Measurements from ENCODE around the gene LDLRAD3. TPM values are rescaled to one million over a fixed set of nuclear protein-coding genes. Genes with fewer than 3 reads are reported as not detected.
"Not testable (repeated sequence)": the region's sequence is repeated elsewhere in the genome, so short reads cannot be mapped to it uniquely, and the experiment has no call there.

The LDLRAD3 gene
- polyA plus RNA-seq, 1 donor, result 26.6 TPM

DNA sequence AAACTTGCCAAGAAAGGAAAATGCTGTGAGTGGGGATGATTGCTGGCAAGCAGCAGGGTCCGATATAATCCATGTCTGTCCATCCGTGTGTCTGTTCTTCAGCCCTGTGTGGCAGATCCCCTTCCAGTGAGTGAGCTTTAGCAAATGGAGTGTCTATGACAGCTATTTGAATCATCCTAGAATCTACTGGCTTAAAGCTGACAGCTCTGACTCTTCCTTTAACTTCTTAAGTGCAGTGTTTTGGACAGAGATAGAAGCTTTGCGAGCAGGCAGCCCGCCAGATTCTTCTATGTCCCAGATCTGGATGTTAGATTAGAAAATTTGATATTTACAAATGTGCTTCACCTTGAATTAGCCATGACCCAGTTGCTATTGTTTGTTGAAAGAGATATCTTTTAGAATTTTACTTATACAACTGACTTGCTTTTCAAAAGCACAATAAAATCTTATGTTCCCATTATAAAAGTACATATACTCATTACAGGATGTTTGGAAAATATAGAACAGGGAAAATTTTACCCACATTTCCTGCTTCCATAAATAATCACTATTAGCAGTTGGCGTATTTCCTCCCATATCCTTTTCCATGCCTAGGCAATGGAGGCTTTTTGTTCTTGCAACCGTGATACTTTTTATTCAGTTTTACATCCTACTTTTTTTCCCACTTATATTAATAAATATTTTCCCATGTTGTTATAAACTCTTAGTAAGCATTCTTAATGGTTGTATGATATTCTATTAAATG, 220.8 kb downstream of the LDLRAD3 start:
- no peak for DNase-seq

DNA sequence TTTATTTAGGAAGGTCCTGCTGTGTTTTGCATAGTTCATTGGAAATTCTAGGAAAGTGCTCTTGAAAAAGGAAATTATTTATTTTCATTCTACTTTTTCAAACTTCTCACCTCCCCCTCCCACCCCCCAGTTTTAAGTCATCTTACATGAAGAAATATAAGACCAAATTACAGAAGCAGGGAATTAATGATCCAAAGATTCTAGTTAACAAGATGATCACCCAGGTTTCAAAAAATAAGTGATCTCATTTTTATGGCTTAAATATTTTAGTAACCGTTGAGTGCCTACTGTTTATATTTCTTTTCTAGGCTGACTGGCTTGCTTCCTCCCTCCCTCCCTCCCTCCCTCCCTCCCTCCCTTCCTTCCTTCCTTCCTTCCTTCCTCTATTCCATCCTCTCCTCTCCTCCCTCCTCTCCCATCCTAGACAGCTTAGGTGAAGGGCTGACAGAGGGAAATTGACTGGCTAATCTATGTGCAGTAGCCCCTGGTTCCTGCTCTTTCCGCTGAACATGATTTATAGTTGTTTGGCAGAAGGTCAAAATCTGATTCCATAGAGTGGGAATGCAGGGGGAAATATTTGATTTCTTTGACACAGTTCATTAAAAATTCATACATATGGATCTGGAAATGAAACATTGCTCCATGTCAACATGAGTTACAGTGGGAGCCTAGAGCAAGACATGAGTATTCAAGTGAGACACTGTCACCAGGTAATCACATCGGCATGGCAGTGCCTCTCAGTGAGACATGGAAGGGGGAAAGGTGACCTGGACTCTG, 221.9 kb downstream of the LDLRAD3 start:
- DNase-seq, result no peak

DNA sequence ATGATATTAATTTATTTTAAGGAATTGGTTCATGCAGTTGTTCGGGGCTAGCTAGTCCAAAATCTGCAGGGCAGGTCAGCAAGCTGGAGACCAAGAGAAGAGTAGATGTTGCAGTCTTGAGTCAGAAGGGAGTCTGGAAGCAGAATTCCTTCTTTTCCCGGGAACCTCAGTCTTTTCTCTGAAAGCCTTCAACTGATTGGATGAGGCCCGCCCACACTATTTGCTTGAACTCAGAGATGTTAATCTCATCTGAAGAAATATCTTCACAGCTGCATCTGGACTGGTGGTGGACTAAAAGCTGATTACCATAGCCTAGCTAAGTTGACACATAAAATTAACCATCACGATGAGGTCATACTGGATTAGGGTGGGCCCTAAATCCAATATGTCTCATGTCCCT, 223.2 kb downstream of the LDLRAD3 start:
- DNase-seq, result no peak

DNA sequence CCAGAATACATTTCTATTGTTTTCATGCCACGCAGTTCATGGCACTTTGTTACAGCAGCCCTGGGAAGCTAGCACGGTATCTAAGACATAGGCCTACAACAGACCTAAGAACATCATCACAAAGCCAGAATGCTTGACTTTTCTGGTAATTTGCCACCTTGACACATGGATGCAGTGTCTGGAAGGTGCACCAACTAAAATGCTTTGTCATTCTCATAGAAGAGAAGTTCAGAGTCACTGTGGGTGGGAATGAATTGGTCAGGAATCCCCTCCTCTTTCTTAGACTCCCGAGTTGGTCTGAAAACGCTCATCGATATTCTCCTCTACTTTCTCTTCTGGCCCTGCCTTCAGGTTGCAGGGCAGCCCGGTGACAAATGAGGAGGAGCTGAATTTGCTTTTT, 223.9 kb downstream of the LDLRAD3 start:
- no peak for DNase-seq

DNA sequence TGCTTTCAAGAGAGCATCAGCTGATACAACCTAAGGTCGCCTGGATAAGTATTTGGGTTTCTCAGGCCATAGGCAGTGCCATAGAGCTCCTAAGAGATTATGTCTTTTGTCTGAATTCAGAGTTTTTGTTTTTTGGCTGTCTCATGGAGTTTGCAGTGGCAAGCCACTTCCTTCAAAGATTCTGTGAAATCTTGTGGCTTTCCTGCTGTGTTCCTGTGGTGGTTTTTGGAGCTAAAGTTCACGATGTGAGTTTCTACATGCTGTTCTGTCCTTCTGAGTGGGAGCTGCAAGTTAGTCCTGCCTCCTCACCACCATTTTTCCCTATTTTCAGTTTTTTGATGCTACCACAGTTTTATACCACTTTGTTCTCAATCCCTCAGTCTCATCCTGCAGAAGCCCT, 234.0 kb downstream of the LDLRAD3 start:
- no peak for DNase-seq

DNA sequence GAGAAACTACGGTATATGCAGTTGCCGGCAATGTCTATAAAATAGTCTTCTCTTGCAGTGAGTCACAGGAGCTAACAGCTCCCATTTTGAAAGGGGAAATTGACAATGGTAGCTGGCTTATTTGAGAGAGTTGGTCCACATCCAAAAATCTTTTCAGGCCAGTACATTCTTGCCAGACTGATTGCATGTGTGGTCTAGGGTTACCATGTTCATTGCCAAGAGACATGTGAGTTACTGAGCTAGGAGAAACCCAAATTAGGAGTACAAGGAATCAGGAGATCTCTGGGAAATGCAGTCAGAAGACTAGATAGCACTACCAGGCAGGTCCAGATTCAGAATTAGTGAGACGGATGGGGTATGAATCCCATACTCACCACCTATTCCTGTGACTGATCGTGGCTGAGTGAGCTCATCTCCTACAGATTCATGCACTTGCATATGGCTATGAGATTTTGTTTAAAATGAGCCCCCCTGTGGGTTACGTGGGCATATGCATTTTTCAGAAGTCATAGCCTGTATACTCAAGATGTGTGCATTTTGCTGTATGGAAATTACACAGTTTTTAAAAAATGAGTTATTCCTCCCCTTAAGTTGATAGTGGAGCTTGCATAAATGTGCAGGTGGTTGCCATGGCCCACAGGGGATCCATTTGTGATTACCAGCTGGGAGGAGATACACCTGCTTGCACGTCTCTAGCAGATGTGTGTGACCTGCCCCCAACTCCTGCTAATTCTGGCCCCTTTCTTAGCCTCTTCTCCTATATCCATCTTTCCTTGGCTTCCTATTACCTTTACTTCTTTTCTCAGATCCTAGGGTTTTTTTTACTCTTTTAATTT, 242.7 kb downstream of the LDLRAD3 start:
- DNase-seq, result no peak

DNA sequence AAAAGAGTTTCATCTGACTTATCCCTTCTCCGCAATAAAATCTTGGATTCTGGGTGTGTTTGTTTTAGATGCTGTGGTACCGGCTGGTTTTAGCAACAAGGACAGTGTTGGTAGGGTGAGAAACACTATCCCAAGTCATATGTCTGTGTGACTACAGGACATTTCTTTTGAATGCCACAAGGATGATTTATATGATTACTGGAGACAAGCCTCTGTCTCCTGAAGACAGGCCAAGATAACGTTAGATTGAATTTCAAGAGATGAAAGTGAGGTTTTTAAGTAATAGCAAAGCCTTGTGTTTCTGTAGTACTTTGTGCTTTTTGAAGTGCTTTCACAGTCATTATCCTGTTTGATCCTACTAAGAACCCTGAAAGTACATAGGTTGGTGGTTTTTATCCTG, 243.8 kb downstream of the LDLRAD3 start:
- DNase-seq, result no peak

DNA sequence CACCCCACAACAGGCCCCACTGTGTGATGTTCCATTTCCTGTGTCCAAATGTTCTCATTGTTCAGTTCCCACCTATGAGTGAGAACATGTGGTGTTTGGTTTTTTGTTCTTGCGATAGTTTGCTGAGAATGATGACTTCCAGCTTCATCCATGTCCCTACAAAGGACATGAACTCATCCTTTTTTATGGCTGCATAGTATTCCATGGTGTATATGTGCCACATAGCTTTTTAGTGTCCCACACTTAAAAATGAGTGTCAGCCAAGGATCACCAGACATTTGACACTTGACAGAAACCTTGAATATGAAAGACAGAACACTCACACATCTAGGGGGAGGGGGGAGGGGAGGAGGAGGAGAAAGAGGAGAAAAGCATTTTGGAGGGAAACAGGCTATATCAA, 245.9 kb downstream of the LDLRAD3 start:
- not testable (repeated sequence) for DNase-seq

DNA sequence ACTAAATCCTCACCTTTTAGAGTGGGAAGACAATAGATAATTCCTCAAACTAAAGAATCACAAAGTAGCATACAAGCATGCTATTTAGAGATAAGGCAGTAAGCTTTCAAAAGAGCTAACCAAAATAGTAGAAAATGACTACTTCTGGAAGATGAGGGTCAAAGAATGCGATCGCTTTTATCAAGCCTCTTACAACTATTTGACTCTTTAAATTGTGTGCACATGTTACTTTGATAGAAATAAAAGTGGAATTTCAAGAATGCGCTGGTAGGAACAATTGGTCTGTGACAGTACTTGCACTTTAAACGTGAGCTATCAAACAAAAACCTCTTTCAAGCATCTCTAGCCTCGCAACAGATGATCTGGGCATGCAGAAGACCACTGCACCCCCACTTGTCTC, 248.1 kb downstream of the LDLRAD3 start:
- no peak for DNase-seq

DNA sequence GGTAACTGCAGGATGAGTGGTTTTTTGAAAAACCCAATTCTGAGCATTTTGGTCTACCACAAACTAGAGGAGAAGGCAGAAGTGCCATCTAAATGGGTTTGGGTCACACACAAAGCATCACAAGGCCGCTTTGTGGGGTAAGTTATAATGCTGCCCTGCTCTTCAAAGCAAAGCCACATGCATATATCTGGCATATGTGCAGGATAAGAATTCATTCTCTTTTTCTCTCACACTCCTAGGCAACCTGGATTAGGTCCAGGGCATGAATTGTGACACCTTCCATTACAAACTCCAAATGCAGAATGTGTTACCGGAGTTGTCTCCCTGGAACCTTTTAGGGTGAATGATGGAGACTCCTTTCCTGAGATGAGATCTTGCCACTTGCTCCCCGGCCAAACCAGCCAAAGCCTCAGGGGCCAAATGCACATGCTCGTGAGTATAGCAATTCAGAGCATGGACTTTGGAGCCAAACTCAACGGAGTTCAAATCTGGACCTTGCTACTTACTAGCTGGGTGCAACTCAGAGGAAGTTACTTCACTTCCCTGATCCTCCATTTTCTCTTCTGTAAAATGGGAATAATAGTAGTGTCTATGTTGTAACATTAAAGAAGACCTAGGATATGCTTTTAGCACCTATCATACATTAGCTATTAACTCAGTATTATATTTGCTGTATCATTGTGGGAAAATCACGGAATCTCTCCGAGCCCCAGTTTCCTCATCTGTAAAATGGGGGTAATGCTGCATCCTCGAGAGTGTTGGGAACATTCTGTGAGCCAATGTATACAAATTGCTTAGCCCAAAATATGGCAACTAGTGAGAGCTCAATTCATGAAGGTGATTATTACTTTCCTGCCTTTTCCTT, 248.8 kb downstream of the LDLRAD3 start:
- no peak for DNase-seq

DNA sequence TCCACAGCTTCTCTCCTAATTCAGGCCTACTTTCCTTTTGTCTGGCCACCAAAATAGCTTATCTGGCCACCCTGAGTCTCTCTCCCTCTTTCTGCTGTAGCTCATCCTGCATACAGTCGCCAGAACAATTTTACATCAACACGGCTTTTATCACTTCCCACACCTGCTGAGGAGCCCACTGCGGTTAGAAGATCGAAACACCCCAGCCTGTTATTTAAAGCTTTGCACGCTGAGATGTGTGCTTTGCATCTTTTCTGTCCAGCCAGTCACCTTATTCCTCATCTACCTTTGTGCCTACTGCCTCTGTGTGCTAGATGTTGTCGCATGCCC, 249.4 kb downstream of the LDLRAD3 start:
- no peak for DNase-seq

DNA sequence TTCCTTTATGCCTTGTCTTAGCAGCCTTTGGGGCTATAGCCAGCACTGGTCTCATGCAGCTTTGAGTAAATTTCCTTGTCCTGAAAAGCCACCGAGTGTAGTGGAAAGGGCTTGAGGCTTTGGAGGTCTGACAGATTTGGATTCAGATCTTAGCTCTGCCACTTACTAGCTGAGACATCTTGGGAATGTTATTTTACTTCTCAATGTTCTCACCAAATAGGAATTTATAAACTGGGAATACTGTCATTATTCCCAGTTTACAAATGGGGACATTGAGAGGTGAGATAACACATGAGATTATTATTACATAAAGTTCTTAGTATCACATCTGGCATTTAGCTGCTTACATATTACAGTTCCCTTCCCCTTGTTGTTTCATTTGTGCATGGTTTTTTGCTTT, 249.9 kb downstream of the LDLRAD3 start:
- no peak for DNase-seq

DNA sequence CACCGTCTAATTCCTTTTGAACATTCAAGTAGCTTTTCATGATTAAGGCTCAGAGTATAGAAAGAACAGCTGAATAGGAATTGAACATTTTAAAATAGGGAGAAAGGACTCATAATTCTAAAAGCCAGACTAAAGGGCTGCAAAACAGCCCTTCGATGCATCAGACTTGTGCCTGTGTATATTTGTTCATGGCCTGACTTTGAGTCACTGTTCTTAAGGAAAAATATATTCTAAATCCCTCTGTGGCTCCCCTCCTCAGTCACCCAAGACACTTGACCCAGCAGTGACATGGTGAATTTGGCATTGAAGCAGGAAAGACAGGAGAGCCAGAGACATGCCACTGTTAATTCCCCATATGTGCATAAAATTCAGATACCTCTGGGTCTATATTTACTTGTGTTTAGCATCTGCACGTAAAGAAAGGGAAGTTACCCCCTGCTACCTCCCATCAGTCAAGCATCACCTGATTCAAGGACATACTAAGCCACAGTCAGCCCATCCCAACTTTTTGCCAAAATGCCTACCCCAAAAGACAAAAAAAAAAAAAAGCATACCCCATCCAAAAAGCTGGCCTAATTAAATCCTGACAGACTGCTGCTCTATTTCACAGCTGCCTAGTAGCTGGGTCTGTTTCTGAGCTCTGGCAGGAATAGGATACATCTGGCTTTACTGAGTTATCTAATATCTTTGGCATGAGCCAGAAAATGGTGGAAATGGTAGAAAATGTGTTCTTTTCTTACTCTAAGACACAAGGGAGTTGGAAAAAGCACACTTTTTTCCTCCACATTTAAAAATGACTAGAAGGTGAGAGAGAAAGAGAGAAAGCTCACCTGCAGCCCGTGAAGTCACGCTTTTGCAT, 251.9 kb downstream of the LDLRAD3 start:
- peak; percentile 75 for DNase-seq

DNA sequence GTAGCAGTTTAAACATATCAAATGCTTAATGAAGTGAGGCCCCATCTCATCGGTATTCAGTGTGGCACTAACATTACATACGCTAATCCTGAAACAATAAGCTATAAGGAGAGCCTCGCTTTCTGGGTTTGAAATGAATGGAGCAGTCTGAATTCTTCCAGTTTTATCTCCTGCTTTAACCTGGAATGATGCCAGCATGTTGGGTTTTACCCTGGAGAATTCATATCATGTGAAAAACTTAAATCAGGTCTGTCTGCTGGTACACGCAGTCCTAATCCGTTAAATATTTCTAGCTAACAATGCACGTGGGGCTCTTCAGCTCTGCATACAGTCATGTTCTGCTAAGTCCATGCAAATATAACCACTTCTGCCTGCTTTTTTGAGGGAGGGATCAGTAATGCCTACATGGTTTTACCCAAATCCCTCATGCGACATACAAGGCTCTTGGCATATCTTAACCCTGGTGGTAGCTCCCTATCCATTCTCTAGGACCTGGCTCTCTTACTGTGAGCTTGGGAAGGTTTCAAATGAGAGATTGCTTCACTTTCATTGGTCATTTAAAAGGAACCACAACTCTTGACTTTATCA, 252.6 kb downstream of the LDLRAD3 start:
- DNase-seq, result peak; percentile 26

DNA sequence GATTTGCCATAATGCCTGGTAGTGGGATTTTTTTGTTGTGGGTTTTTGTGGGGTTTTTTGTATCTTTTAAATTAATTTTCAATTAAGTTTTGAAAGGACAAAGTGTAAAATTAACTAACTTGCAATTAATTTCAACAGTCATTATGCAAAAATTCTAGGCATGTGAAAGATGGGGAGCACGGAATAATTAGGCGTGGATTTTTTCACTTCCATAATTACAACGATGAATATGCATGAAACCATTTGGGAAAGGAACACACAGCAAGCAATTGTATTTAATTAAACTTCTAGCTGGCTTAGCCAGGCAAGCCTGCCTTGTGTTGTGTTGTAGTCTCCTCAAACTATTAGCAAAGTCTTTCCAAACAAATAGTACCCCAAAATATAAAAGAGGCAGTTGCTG, 257.5 kb downstream of the LDLRAD3 start:
- DNase-seq, result no peak

DNA sequence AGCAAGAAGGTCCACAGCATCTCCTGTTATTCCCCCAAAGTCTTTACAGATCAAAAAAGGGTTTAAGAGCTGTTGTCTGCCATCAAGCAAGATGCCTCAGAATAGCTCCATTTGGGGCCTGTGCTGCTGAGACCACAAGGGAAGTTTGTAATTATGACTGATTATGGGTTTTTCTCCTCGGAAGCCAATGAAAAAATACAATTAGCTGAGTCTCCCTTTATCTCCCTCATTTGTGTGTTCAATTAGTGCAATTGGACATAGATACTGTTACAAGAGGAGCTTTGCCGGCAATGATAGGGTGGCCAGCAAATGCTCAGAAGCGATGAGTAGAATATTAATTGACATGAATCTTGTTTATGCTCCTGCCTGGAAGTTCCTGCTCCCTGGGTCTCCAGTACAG, 261.7 kb downstream of the LDLRAD3 start:
- no peak for DNase-seq

DNA sequence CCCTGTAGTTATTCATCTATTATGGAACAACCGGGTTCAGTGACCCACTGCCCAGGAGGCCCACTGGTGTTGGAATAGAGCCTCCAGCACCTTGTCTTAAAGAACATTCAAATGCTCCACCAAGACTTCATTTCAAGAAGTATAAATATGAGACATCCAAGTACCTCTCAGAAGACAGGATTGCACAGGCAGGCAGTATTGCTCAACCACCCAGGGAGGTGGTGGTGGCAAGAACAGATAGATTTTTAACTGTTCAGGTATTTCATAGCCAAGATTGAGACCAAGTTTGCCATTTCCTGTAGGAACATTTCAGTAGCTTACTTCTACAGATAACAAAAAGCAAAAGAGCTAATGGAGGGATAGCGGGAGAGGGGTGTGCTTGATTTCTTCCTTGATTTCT, 266.7 kb downstream of the LDLRAD3 start:
- DNase-seq, result no peak

DNA sequence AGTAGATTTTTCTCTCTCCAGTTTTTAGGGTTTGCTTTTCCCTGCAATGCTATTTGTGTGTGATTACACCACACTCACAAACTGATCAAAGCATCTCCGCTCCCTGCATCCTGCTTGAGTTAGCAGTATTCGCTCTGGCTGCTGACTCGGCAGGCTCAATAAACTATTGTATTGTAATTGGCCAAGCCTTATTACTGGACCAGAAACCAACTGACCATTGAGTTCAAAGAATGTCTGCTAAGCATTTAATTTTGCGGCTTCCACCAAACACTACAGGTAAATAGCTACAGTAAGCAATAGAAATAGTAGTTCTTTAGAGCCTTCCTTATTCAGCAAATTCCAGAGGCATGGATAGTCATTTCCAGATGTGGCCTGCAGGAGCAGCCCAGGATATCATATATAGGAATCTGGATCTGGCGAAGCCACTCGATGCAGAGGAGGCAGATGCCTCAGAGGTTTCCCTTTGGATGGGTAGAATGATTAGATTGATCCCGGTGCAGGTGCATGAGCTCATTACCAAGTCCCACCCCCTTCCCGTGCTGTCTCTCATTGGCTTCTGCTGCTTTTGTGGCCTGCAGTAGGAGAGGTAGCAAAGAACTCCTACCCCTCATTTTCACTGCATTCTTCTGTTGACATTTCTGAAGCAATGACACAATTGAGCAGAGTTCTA, 268.0 kb downstream of the LDLRAD3 start:
- no peak for DNase-seq

DNA sequence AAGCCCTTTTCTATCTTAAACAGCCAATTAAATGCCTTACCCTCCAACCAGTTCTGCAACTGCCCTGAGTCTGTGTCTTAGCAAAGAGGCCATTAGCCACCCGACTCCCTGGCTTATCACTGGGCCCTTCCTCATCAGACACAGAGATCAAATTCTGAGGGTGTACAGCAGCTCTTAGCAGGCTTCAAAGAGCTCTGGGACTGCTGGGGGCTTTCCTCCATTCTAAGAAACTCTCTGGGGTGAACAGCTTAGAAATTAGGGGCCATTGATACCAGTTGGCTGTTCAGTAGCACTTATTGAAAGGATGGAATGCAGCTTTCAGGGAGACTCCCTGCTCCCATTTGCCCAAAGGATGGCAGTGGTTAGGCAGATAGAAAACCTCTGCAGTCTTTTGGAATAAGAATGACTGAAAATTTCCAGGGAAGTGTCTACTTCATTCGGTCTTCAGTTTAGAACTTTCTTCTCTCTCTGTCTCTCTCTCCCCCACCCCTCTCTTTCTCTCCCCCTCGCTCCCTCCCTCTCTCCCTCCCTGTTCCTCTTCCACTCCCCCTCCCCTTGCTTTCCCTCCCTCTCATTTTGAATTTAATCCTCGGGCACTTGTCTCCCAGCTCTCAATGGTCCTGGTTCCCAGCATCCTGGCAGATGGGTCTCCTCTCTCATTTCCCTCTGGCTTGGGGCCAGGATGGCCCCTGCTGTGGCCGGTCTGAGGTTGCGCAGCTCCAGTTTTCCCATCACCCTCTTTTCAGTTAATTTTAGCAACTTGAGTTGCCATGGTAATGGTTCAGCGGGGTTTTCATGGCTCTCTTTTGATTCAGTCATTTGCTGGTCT, 268.9 kb downstream of the LDLRAD3 start:
- peak; percentile 13 for DNase-seq

Measured in hindlimb muscle (tissue), 1 donor.